HG02642 (cell line): ENCODE data around the gene CACNA1B.
"Not testable (repeated sequence)": the region's sequence is repeated elsewhere in the genome, so short reads cannot be mapped to it uniquely, and the experiment has no call there.

ENCODE experiments used
- ATAC-seq: cut with Tn5 transposase; IDR thresholded peaks from one replicate; pipeline ENCODE4 v1.9.1; 2021; ENCODE audit warnings: mild to moderate bottlenecking; ENCODE audit not compliant: unreplicated experiment, poor library complexity

CACNA1B gene

DNA sequence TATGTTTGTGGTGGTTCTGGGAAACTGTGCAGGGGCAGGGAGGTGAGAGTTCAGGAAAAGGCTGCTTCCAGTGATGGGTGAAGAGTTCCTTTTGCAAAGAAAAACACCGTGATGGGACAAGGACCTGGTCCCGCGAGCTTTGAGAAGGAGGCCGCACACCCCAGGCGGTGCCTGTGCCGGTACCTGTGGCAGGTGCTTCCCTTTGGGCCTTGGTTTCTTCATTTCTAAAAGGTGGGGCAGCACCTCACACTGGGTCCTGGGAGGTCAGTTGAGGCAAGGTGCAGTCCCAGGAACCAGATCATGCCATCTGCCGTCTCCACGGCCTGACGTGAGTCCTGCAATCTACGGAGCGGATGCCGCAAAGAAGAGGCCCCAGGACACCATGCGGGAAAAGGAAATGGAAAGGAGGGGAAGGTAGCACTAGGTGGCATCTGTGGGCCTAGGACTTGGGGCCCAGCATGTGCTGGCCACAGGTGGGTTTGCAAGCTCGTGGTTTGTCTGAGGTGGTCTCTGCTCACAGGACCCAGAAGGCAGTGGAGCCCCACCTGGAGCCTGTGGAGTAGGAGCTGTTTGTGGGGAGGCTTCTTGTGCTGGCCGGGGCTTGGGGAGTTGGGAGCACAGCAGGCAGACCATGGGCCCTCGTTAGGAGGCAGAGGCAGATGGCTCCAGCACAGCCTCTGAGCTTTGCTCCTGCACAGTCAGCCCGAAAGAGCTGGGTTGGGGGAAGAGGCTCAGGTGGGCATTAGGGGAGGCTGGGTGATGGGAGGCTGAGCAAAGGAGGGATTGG lies 131.6 kb downstream of the CACNA1B start:
- no peak for ATAC-seq

DNA sequence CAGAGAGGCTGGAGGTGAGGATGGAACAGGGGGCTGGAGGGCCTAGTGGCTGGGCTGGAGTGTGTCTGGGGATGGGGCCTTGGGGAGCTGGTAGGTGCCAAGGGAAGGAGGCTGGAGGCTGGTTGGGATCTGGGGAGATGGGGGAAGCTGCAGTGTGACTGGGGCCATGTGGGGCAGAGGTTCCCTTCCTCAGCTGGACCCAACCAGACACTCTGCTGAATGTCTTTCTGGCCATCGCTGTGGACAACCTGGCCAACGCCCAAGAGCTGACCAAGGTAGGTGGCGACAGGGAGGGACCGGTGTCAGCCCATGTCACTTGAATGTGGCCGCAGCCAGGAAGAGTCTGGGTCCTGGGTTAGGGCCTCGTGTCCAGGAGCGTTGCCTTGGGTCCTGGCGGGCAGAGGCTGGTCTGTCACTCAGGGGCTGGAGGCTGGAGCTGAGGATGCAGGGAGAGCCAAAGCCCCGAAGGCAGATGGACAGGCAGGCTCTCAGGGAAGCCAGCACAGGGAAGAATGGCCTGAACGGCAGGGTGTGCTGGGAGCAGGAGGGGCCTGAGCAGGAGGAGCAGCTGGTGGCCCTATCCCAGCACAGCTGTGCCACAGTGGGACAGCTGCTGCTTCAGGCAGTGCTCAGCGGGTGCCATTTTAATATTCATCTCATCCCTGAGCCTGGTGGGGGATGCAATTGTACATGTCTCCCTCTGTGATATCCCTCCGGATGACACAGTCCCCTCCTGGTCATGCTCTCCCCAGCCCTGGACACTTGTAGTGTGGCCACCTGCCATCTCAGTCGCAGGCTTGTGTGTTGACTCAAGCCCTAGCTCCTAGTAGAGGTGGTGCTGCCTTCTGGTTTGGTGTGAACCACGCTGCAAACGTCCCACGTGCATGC lies 132.5 kb downstream of the CACNA1B start:
- no peak for ATAC-seq

DNA sequence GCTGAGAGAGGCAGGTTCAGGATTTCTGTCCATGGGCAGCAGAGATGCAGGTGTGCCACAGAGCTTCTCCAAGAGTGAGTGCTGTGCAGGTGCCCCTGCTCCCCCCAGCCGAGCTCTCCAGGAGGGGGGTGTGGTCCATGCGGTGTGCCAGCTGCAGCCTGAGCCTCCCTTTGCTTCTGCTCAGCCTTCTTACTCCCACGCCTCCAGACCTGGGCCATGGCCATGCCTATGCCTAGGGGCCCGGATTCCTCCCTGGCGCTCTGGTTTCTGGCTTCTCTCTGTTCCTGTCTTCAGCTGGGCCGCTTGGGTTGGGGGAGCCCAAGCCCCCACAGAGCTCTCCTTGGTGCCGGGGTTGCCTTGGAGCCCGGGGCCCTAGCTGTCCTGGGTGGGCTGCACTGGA lies 133.3 kb downstream of the CACNA1B start:
- no peak for ATAC-seq

DNA sequence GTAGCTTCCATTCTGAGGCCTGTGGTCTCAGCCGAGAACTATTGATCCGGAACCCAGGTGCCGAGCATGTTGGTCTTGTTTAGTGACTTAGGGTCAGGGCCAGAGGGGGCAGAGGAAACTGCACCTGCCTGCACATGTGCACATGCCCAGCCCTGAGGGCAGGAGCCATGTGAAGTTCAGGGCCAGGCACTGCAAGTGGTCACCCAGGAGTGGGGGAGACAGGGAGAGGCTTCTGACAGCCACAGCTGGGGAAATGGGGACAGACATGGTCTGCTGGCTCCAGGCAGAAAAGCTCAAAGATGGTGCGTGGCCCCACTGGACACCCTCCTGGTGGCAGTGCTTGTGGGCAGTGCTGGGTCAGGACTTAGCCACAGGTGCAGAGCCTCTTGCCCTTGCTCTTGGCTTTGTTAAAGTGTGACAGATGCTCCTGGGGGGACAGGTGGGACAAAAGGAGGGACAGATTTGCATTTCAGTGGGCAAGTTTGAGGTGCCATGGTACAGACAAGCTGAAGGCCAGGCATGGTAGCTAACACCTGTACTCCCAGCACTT lies 134.4 kb downstream of the CACNA1B start:
- ATAC-seq, result no peak

DNA sequence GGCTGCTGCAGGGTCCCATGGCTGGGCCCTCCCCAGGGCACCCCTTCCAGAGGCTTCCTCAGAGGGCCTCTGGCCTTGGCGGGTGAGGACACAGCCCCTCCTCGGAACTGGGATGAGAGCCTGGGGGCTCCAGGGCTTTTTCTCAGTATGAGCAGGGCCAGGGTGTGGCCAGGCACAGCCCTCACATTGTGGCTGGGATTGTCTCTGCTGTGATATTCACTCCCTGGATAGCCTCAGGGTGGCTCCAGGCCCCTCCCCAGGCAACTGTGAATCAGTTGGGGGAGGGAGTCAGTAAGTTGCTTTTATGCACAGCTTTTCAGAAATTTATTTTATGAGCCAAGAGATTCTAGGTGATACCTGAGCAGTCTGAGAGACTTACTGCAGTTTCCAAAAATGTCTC lies 135.7 kb downstream of the CACNA1B start:
- ATAC-seq, result no peak

DNA sequence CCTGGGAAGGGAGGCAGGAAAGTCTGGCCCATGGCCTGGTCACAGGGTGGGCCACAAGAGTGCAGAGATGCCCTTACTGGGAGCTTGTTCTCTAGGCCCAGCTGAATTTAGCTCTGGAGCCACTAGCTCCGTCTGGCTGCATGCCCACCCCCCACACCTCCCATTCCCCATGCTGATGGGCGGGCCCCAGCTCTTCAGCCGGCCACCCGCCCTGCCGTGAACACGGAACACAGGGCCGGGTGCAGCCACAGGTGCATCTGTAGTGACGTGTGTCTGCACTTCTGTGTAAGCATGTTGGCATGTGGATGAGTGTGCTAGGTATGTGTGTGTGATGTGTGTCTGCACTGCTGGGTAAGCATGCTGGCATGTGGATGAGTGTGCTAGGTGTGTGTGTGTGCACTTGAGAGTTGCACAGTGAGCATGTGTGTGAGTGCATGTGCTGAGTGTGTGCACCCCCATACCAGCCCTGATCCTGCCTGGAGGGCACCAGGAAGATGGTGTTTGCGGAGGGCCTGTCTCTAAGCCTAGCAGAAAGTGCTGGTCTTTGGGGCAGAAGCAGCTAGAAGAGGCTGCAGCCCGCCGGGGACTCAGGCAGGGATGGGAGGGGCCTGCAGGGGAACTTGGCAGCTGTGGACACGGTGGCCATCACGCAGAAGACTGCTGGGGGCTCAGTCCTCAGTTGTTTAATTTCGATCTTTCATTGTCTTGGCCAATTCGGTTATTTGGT lies 136.4 kb downstream of the CACNA1B start:
- ATAC-seq, result no peak

DNA sequence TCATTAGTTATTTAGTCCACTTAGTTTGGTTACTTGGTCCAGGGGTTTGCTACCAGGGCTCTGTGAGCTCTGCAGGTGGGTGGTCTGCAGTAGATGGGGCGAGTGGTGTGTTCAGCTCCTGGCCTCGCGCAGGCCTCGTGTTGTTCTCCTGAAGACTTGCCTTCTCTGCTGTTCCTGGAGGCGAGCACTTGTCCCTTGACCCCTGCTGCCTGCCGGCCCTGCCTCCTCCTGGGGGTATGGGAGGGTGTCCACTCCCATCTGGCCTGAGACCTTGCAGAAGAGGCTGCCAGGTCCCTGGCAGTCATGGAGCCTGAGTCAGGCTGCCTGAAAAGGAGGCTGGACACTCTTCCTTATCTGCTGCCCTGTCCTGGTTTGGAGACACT lies 137.0 kb downstream of the CACNA1B start:
- ATAC-seq, result no peak

DNA sequence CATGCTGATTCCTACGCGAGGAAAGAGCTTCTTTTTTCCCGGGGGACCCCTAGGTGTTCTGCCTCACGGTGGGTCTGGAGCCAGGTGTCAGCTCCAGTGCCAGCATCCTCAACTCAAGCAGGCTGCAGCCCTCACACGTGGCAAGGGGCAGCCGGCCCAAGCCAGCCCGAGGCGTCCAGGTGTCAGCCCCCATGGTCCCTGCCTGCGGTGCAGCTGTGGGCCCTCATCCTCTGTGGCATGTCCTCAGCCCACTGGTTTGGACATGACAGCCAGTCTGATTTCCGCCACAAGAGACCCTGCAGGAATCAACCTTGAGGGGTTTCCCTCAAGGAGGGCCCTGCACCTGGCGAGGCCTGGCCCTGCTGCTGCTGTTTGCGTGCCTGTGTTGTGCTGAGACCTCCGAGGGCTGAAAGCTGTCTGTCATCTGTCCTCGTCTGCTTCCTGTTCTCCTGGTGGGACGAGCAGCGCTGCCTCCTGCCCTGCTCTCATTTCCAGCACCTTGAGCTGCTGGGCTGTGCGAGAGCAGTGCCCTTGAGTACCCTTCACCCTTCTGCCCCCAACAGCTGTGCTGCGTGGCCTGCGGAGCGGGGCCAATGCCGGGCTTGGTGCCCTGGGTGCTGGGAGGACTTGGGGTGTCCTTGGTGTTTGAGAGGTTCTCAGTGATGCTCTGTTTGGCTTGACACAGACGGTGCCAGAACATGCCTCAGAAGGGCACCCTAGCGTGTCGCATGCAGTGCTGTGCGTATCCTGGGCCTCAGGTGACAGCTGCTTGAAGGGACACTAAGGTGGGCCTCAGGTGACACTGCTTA lies 137.6 kb downstream of the CACNA1B start:
- ATAC-seq, result no peak

DNA sequence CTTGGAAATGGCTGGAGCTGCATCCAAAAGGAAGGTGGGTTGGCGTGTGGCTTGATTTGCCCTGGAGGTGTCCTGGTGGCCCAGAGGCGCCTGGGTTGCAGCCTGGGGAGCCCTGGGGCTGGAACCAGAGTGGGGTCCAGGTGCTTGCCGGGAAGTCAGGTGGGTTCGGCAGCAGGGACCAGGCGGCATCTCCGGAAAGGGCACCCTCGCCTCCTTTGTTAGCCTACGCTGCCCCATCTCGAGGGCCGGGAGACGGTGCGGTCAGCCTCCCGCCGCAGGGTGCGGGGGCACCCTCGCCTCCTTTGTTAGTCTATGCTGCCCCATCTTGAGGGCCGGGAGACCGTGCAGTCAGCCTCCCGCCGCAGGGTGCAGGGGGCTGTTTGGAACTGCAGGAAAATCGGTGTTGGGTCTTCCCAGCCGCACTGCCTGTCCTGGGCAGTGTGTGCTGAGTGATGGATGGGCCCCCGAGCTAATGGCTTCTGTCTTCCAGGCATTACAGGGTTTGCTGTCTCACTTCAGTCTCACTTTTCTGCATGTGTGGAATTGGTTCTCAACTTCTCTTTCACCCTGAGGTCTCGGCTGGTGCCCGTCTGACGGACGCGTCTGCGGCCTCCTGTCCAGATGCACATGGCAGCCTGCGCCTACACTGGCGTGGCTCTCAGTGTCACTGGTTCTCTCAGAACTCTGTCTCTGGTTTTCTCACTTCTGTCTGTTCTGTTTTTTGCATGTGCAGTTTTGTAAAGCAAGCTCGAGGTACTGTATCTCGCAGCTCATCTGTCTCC lies 139.0 kb downstream of the CACNA1B start:
- ATAC-seq, result no peak

DNA sequence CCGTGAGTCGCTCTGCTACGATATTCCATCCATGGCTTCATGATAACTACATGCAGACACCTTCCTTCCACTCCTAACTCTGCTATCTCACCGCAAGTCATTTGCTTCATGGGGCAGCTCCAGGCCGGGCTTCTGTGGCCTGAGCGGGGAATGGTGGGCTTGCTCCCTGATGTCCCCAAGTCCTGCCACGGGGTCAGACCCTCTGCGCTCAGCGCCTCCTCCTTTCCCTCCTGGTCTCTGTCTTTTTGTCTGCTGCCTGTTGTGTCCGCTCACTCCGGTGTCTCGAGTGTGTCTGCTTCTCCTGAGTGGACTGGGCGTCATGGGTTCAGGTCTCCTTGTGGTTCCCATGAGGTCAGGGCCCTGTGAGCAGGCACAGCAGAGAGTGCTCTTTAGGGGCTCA lies 139.6 kb downstream of the CACNA1B start:
- ATAC-seq, result no peak

DNA sequence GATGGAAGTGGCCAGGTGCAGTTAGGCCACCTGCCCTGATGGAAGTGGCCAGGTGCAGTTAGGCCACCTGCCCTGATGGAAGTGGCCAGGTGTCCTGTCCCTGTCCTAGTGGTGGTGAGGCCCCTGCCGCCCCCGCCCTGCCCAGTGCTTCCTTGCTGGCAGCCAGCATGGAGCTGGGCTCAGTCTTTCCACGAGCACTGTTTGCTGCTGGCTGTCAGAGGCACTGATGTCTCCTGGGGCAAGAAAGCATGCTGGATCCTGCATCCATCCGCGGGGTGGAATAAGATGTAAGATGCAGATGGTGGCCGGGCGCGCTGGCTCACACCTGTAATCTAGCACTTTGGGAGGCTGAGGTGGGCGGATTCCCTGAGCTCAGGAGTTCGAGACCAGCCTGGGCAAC lies 141.9 kb downstream of the CACNA1B start:
- not testable (repeated sequence) for ATAC-seq

DNA sequence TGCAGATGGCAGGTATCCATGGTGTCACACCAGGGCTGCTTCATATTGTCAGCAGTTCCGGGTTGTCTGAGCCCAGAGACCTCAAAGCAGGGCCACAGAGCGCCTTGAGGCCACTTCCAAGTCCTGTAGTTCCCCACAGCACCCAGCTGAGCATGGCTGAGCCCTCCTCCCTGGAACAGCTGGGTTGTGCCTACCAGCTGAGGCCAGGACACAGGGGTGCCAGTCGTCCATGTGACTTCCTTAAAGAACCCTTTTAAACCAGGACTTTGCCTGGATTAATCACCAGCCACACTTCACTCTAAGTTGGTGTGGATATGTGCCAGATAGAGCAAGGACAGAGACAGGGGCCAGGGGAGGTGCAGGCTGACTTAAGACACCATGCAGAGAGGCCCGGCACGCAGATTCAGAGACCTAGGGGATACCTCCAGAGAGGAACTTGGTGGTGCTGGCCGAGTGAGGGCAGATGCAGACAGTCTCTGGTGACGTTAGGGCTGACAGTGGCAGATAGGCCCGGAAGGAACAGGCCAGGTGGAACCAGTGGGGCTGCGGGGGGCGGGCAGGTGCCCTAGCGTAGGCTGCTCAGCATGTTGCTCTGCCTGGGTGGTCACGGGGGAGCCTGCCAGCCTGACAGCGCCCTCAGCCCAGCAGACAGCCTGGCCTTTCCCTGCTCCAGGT lies 142.7 kb downstream of the CACNA1B start:
- ATAC-seq, result no peak

DNA sequence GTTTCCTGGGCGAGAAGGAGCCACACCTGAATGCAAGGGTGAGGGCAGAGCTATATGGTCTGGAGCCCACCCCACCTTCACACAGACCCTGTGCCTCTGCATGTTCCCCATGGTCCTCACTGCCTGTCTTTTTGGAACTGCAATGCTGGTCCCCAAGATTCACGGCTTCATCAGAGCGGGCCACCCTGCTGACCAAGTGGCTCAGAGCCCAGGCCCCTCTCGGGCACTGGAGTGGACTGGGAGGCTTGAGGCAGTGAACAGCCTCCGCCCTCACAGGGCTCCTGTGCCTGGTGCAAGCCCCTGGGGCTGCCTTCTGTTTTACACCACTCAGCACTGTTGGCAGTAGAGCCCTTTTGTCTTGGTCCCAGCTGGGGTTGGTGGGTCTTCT lies 143.2 kb downstream of the CACNA1B start:
- no peak for ATAC-seq

DNA sequence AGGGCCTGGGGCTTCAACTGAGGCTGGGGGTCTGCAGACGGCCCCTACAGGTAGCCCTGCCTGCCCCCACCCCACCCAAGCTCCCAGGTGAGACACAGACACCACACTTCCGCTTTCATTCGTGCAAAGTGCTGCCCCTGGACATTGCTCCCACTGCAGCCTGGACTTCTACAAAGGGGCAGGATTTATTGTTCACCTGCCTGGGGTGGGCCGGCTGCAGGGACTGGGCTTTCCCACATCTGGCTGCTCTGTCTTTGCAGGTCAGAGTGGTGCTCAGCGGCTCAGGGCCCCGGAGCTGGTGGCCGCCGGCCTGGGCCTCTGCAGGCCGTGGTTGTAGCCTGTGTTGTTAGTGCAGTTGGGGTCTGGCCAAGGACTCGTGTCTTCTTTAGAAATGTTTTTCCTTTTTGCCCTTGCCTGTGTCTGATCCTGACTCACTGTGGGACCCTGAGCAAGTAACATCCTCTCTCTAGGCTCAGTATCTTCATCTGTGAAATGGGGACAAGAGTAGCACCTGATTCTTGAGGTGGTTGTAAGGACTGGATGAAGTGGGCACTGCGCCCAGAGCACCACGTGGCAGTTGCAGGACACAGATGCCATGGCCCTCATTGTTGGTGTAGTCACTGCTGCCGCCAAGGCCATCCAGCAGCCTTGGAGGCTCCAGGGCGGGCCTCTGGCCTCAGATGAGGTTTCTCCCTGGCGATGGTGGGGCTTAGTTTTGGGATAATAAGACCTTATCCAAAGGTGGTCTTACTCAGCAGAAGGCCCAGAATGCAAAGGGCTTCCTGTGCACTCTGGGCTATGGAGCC lies 143.9 kb downstream of the CACNA1B start:
- ATAC-seq, result no peak

DNA sequence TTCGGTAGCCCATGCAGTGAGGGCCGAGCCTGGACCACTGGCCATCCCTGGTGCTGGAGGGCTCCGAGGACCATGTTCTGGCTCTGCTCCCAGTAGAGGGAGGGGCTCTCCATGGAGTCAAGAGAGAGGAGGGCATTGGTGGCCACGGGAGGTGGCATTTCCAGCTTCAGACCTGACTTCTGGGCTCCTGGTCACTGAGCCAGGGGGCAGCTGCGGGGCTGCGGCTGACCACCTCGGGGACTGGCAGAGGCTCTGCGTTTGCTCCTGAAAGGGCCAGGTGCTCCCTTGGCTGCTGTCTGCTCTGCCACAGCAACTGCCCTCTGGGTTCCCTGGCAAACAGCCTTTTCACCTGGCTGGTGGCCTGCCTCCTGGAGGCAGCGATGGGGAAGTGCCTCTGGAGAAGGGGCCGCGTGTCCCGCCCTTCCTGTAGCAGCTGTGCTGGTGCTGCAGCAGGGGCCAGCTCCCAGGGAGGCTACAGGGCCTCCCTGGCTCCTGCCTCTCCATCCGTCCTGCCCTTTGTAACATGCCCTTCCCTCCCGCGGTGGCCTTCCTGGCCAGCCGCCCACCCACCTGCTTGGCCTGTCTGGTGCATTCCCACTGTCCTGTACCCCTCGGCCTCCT lies 144.6 kb downstream of the CACNA1B start:
- no peak for ATAC-seq

DNA sequence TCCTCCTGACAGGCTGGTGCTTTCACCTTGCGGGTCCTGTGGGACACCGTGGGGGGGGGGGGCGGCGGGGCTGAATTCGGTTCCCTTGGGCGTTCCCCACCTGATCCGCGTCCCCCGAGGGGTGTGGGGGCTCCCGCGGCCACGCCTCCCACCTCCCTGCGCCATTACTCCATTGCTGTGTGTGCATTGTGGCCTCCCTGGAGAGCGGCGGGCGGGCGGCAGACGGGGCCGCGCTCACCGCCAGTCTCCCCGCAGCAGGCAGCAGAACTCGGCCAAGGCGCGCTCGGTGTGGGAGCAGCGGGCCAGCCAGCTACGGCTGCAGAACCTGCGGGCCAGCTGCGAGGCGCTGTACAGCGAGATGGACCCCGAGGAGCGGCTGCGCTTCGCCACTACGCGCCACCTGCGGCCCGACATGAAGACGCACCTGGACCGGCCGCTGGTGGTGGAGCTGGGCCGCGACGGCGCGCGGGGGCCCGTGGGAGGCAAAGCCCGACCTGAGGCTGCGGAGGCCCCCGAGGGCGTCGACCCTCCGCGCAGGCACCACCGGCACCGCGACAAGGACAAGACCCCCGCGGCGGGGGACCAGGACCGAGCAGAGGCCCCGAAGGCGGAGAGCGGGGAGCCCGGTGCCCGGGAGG lies 145.3 kb downstream of the CACNA1B start:
- ATAC-seq, result no peak
